Muscle of leg (tissue), 11 donors: ENCODE results near the gene GREB1. TPM values are rescaled to one million over a fixed set of nuclear protein-coding genes. Genes with fewer than 3 reads are reported as not detected.

Experiments used
- DNase-seq: peaks from one replicate; pipeline ENCODE4 v3.0.0; 2013
- H3K27ac ChIP-seq: one replicate; pipeline ENCODE4 v1.5.1; 2013; ENCODE audit warnings: mild to moderate bottlenecking, low read length, control low read depth
- H3K27me3 ChIP-seq: one replicate; pipeline ENCODE4 v1.6.1; 2013; ENCODE audit warnings: low read length; ENCODE audit not compliant: control insufficient read depth, insufficient read depth
- H3K36me3 ChIP-seq: one replicate; pipeline ENCODE4 v1.6.1; 2013; ENCODE audit warnings: low read length; ENCODE audit not compliant: control insufficient read depth, insufficient read depth
- H3K4me1 ChIP-seq: one replicate; pipeline ENCODE4 v1.6.1; 2013; ENCODE audit warnings: low read length; ENCODE audit not compliant: control insufficient read depth, insufficient read depth
- H3K4me3 ChIP-seq: one replicate; pipeline ENCODE4 v1.5.1; 2013; ENCODE audit warnings: low read length, control low read depth
- H3K9me3 ChIP-seq: replicated peaks from 2 replicates; pipeline ENCODE4 v1.6.1; 2013; ENCODE audit warnings: low read depth, low read length; ENCODE audit not compliant: control insufficient read depth
- WGBS: methylation state at CpG from one replicate; pipeline ENCODE4 v1.1.5; 2013; ENCODE audit warnings: missing lambda C conversion rate; ENCODE audit not compliant: insufficient coverage; 5-methylcytosine and 5-hydroxymethylcytosine counted together
- polyA plus RNA-seq, 8 donors: library from polyadenylated mRNA; unstranded; fragments of 120-200 nt; gene quantifications; one replicate each; pipeline versions ENCODE4 v1.2.1 to v1.2.3, GENCODE V29; 2013; ENCODE audit warnings: inconsistent platforms in 1 of 8, low replicate concordance in 1 of 8; ENCODE audit not compliant: insufficient read length in 8 of 8, insufficient read depth in 1 of 8
- total RNA-seq: library from RNA; stranded (reverse); fragments of 120-200 nt; gene quantifications from one replicate; pipeline ENCODE4 v1.2.4, GENCODE V29; 2013

The GREB1 gene
- total and polyA plus RNA-seq, 9 donors: 6.5 to 14.4 (median 10.5) TPM

GRCh38 chr2:11589316-11589940 lies 55.6 kb downstream of the GREB1 start:
- WGBS: 89% methylated on average over 12 of the region's 12 CpGs
- DNase-seq: no peak
- H3K36me3 ChIP-seq: peaks cover 12% of the 10 kb centered on the region
- no peaks in the 10 kb centered on the region for H3K27me3 ChIP-seq
- H3K4me3 ChIP-seq: no peak overlapping the region
- H3K9me3 ChIP-seq: no peaks in the 10 kb centered on the region
- H3K4me1 ChIP-seq: no peaks in the 10 kb centered on the region
- H3K27ac ChIP-seq: no peak overlapping the region

DNA sequence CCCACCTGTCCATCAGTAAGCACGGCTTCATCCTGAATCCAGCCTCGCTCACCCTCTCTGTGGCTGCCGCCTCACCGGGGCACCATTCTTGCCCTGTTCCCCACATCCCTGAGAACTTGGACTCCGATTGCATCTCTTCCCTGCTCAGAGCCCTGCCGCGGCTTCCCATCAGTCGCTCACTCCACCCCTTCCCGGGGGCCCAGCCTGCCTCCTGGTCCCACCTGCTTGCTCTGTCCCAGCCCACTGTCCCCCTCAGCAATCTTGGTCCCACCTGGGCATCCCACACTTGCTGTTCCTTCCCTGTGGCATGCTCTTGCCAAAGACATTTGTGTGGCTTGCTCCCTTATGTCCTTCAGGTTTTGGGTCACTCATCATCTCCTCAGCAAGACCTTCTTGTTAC lies 56.3 kb downstream of the GREB1 start:
- DNase-seq: no peak
- Histone ChIP-seq H3K27ac (no peak overlapping the region), H3K4me3 (no peak overlapping the region), H3K27me3 (no peaks in the 10 kb centered on the region), H3K4me1 (no peaks in the 10 kb centered on the region), H3K9me3 (no peaks in the 10 kb centered on the region), H3K36me3 (peaks cover 15% of the 10 kb centered on the region)
- 95% methylated on average over 9 of the region's 9 CpGs for WGBS

GRCh38 chr2:11591091-11591490 lies 57.2 kb downstream of the GREB1 start:
- Histone ChIP-seq H3K4me3 (no peak overlapping the region), H3K36me3 (peaks cover 21% of the 10 kb centered on the region), H3K27ac (no peak overlapping the region), H3K9me3 (no peaks in the 10 kb centered on the region), H3K4me1 (no peaks in the 10 kb centered on the region), H3K27me3 (no peaks in the 10 kb centered on the region)
- 81% methylated on average over 2 of the region's 8 CpGs for WGBS
- no peak for DNase-seq

- Histone ChIP-seq H3K36me3 (peaks cover 14% of the 10 kb centered on the region), H3K27me3 (no peaks in the 10 kb centered on the region), H3K27ac (no peak overlapping the region), H3K9me3 (no peaks in the 10 kb centered on the region), H3K4me3 (no peak overlapping the region), H3K4me1 (peaks cover 3% of the 10 kb centered on the region)
- no peak for DNase-seq
- WGBS: 92% methylated on average over 50 of the region's 53 CpGs
These were observed 59.1 kb downstream of the GREB1 start for GRCh38 chr2:11592671-11593574.

DNA sequence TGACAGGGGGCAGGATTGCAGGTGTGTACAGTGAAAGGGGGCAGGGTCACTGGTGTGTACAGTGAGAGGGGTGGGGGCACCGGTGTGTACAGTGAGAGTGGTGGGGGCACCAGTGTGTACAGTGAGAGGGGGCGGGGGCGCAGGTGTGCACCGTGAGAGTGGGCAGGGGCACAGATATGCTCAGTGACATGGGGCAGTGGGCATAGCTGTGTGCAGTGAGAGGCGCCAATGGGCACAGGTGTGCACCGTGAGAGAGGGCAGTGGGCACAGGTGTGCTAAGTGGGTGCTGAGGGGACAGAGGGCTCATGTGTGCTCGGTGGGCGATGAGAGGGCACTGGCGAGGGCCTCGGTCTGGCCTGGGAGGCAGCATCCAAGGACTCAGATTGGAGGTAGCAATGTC lies 63.0 kb downstream of the GREB1 start:
- 98% methylated on average over 7 of the region's 10 CpGs for WGBS
- no peak overlapping the region for H3K27ac ChIP-seq
- H3K4me1 ChIP-seq: peaks cover 15% of the 10 kb centered on the region
- peaks cover 24% of the 10 kb centered on the region for H3K36me3 ChIP-seq
- no peak overlapping the region for H3K4me3 ChIP-seq
- H3K9me3 ChIP-seq: no peaks in the 10 kb centered on the region
- no peak for DNase-seq
- H3K27me3 ChIP-seq: no peaks in the 10 kb centered on the region

DNA sequence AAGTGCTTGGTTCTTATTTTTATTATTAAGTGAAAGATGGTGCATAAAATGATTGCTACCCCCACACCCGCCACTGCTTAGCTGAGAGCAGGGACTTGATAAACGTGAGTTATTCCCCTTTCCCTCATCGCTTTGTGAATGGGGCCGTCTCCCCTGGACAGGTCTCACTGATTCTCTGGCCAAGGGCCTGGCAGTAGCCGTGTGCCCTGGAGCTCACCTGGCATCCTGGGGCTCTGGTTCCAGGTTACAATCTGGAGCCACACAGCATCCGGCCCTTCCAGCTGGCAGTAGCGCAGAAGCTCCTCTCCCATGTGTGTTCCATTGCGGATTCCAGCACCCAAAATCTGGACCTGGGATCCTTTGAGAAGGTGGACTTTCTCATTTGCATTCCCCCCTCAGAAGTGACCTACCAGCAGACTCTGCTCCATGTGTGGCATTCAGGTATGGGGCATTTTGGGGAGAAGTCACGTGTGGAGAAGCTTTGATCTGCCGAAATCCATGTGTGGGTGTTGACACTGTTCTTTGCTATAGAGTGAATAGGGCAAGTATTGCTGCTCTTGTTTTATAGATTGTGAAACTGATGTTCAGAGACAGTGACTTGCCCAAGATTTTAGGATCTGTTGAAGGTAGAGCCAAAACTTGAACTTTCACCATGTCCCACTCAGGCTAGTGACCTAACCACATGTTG lies 63.8 kb downstream of the GREB1 start:
- WGBS: 83% methylated on average over 8 of the region's 10 CpGs
- DNase-seq: no peak
- peaks cover 15% of the 10 kb centered on the region for H3K4me1 ChIP-seq
- no peaks in the 10 kb centered on the region for H3K27me3 ChIP-seq
- no peaks in the 10 kb centered on the region for H3K9me3 ChIP-seq
- H3K27ac ChIP-seq: no peak overlapping the region
- H3K36me3 ChIP-seq: peaks cover 28% of the 10 kb centered on the region
- H3K4me3 ChIP-seq: no peak overlapping the region

DNA sequence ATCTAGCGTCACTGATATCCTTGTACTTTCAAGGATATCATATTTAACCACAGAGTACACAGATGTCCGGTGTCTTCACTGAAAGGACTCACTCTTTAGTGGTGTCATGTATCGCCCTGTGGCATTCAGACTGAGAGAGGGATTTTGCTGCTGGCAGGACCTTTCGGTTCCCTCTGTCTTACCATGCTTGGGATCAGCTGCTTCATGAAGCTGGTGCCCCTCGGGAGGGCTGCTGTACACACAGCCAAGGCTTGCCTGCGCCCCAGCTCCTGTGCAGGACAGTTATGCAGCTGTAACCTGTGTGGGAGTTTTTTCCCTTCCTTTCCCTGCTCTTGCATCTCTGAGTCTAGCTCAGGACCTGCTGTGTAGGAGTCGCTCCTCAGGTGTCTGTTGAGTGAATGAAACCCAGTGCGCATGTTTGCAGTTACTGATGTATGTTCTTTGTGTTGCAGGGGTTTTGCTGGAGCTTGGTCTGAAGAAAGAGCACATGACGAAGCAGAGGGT lies 64.4 kb downstream of the GREB1 start:
- Histone ChIP-seq H3K4me1 (peaks cover 15% of the 10 kb centered on the region), H3K4me3 (no peak overlapping the region), H3K27ac (no peak overlapping the region), H3K36me3 (peaks cover 27% of the 10 kb centered on the region), H3K9me3 (no peaks in the 10 kb centered on the region), H3K27me3 (no peaks in the 10 kb centered on the region)
- DNase-seq: peak; percentile 57
- WGBS: 51% methylated on average over 6 of the region's 9 CpGs

DNA sequence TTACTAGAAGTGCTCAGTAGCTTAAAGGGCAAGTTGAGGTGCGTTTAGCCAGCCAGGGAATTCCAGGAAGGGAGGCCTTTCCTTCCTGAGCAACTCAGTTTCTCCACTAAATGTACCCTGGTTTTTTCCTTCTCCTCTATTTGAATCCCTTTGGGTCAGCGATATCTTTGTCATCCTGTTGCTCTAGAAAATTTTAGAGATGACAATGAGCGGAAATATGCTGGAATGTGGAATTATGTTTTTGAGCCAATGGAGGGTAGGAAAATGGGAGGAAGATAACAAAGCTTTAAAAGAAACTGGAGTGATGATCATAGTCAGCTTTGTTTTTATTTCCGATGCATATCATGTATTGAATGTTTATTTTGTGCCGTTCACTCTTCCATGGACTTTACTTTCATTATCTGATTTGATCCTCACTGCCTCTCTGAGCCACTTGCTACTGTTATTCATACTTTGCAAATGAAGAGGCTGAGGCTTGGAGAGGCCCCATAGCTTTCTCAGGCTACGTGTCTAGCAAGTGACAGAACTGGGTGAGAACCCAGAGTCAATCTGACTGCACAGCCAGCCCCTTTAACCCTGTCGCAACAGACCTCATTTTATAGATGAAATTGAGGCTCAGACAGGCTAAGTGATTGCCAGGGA lies 68.8 kb downstream of the GREB1 start:
- 89% methylated on average over 3 of the region's 7 CpGs for WGBS
- H3K9me3 ChIP-seq: no peaks in the 10 kb centered on the region

GRCh38 chr2:11610624-11611242 lies 76.9 kb downstream of the GREB1 start:
- Histone ChIP-seq H3K27ac (no peak overlapping the region), H3K27me3 (no peaks in the 10 kb centered on the region), H3K4me1 (no peaks in the 10 kb centered on the region), H3K36me3 (peaks cover 27% of the 10 kb centered on the region), H3K4me3 (no peak overlapping the region), H3K9me3 (no peaks in the 10 kb centered on the region)
- DNase-seq: no peak
- whole genome bisulfite sequencing: 94% methylated on average over 37 of the region's 38 CpGs

More for the DNA sequence above, 68.8 kb downstream of the GREB1 start:
- no peak overlapping the region for H3K27ac ChIP-seq
- no peaks in the 10 kb centered on the region for H3K27me3 ChIP-seq
- DNase-seq: no peak
- H3K4me3 ChIP-seq: no peak overlapping the region
- H3K4me1 ChIP-seq: peaks cover 15% of the 10 kb centered on the region
- H3K36me3 ChIP-seq: peaks cover 16% of the 10 kb centered on the region
